Limb (tissue), 2 donors: ENCODE measurements around the gene MPST.
"Not testable (repeated sequence)": the region's sequence is repeated elsewhere in the genome, so short reads cannot be mapped to it uniquely, and the experiment has no call there.

Experiments
- DNase-seq, 2 donors: peaks; one replicate each; pipeline ENCODE4 v3.0.0-alpha.2; 2016; ENCODE audit errors: extremely low spot score in 2 of 2

MPST gene

GRCh38 chr22:37059876-37060449 lies 40.4 kb downstream of the MPST start:
- DNase-seq: no peak

- no peak for DNase-seq
Observed at GRCh38 chr22:37060801-37061610, 41.5 kb downstream of the MPST start.

GRCh38 chr22:37061611-37062375 lies 42.3 kb downstream of the MPST start:
- DNase-seq: no peak

- DNase-seq: no peak
Observed at GRCh38 chr22:37062376-37062675, 42.8 kb downstream of the MPST start.

- no peak for DNase-seq
Observed at GRCh38 chr22:37062702-37063381, 43.3 kb downstream of the MPST start.

GRCh38 chr22:37063431-37064420 lies 44.2 kb downstream of the MPST start:
- DNase-seq: no peak

GRCh38 chr22:37064553-37064952 lies 45.0 kb downstream of the MPST start:
- no peak for DNase-seq

GRCh38 chr22:37065180-37065579 lies 45.6 kb downstream of the MPST start:
- DNase-seq: no peak

GRCh38 chr22:37065961-37066360 lies 46.4 kb downstream of the MPST start:
- DNase-seq: no peak

GRCh38 chr22:37067428-37067827 lies 47.9 kb downstream of the MPST start:
- no peak for DNase-seq

GRCh38 chr22:37068859-37069258 lies 49.3 kb downstream of the MPST start:
- DNase-seq: no peak

GRCh38 chr22:37069319-37069718 lies 49.8 kb downstream of the MPST start:
- no peak for DNase-seq

- DNase-seq: no peak
Observed at GRCh38 chr22:37069719-37070118, 50.2 kb downstream of the MPST start.

GRCh38 chr22:37070334-37070733 lies 50.8 kb downstream of the MPST start:
- no peak for DNase-seq

GRCh38 chr22:37070744-37071143 lies 51.2 kb downstream of the MPST start:
- no peak for DNase-seq

GRCh38 chr22:37071850-37072592 lies 52.5 kb downstream of the MPST start:
- DNase-seq: not testable (repeated sequence)

GRCh38 chr22:37072673-37073072 lies 53.1 kb downstream of the MPST start:
- DNase-seq: no peak

- no peak for DNase-seq
Observed at GRCh38 chr22:37074537-37074936, 55.0 kb downstream of the MPST start.

GRCh38 chr22:37075046-37075445 lies 55.5 kb downstream of the MPST start:
- DNase-seq: no peak

- DNase-seq: no peak
Observed at GRCh38 chr22:37075822-37076433, 56.4 kb downstream of the MPST start.
